Endothelial cell (in vitro differentiated cells): ENCODE measurements around the gene PYCARD. TPM values are rescaled to one million over a fixed set of nuclear protein-coding genes. Genes with fewer than 3 reads are reported as not detected.

ENCODE experiments used
- DNase-seq: peaks from one replicate; pipeline ENCODE4 v3.0.0; 2021; ENCODE audit warnings: low spot score
- H3K27ac Mint-ChIP-seq: one replicate; pipeline ENCODE4 v1.8.0; 2021; ENCODE audit warnings: mixed read lengths, inconsistent platforms; ENCODE audit not compliant: unreplicated experiment
- H3K27me3 Mint-ChIP-seq: one replicate; pipeline ENCODE4 v1.8.0; 2021; ENCODE audit warnings: mild to moderate bottlenecking, moderate library complexity, mixed read lengths, inconsistent platforms; ENCODE audit not compliant: unreplicated experiment
- H3K36me3 Mint-ChIP-seq: one replicate; pipeline ENCODE4 v1.8.0; 2021; ENCODE audit warnings: mild to moderate bottlenecking, low read depth, mixed read lengths, inconsistent platforms; ENCODE audit not compliant: unreplicated experiment
- H3K4me1 Mint-ChIP-seq: one replicate; pipeline ENCODE4 v1.8.0; 2021; ENCODE audit warnings: mild to moderate bottlenecking, mixed read lengths, inconsistent platforms; ENCODE audit not compliant: unreplicated experiment
- H3K4me3 Mint-ChIP-seq: one replicate; pipeline ENCODE4 v1.8.0; 2021; ENCODE audit warnings: mild to moderate bottlenecking, mixed read lengths, inconsistent platforms; ENCODE audit not compliant: unreplicated experiment
- H3K9me3 Mint-ChIP-seq: one replicate; pipeline ENCODE4 v1.8.0; 2021; ENCODE audit warnings: mixed read lengths, inconsistent platforms; ENCODE audit not compliant: unreplicated experiment
- total RNA-seq: library from RNA; stranded (reverse); fragmentation: NEBNext Ultra II Directional; extraction: Animal tissue kit (Norgen Biotek cat#: 25700); gene quantifications from one replicate; pipeline ENCODE4 v1.2.1, GENCODE V29; 2021; ENCODE audit not compliant: unreplicated experiment
- TF ChIP-seq, protein P1 (sequence below): fragments of 200-600 bp; sonication (generic); IDR thresholded peaks from one replicate; pipeline ENCODE4 v1.5.0; 2021; ENCODE audit warnings: antibody characterized with exemption; ENCODE audit not compliant: unreplicated experiment

PYCARD gene
- total RNA-seq, 1 donor from 2014 or later, result 35.6 TPM

- peaks cover 10% of the 10 kb centered on the region for H3K27me3 Mint-ChIP-seq
- peaks cover 4% of the 10 kb centered on the region for H3K4me1 Mint-ChIP-seq
- DNase-seq, result no peak
- TF ChIP-seq, protein P1, sequence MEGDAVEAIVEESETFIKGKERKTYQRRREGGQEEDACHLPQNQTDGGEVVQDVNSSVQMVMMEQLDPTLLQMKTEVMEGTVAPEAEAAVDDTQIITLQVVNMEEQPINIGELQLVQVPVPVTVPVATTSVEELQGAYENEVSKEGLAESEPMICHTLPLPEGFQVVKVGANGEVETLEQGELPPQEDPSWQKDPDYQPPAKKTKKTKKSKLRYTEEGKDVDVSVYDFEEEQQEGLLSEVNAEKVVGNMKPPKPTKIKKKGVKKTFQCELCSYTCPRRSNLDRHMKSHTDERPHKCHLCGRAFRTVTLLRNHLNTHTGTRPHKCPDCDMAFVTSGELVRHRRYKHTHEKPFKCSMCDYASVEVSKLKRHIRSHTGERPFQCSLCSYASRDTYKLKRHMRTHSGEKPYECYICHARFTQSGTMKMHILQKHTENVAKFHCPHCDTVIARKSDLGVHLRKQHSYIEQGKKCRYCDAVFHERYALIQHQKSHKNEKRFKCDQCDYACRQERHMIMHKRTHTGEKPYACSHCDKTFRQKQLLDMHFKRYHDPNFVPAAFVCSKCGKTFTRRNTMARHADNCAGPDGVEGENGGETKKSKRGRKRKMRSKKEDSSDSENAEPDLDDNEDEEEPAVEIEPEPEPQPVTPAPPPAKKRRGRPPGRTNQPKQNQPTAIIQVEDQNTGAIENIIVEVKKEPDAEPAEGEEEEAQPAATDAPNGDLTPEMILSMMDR, result no peak
- no peak overlapping the region for H3K4me3 Mint-ChIP-seq
- no peaks in the 10 kb centered on the region for H3K9me3 Mint-ChIP-seq
- H3K27ac Mint-ChIP-seq, result no peak overlapping the region
- H3K36me3 Mint-ChIP-seq, result no peaks in the 10 kb centered on the region
Measured at GRCh38 chr16:31221357-31222160, 19.0 kb upstream of the PYCARD start.

DNA sequence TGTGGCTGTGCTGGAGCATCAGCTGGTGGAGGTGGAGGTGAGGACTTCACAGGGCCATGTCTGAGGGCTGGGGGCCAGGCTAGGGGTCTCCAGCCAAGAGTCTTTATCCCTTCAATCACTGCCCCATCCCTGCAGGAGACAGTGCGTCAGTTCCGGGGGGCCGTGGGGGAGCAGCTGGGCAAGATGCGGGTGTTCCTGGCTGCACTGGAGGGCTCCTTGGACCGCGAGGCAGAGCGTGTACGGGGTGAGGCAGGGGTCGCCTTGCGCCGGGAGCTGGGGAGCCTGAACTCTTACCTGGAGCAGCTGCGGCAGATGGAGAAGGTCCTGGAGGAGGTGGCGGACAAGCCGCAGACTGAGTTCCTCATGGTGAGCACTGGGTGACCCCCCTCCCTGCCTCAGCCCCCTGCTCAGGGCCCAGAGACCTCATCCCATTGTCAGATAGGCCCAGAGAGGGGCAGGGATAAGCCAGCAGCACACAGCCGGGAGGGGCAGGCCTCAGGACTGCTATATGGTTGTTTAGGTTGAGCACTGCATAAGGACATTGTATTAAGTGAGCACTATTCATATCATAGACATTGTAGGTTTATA, 16.7 kb upstream of the PYCARD start:
- peaks cover 11% of the 10 kb centered on the region for H3K4me1 Mint-ChIP-seq
- H3K9me3 Mint-ChIP-seq, result no peaks in the 10 kb centered on the region
- TF ChIP-seq, protein P1, result no peak
- H3K4me3 Mint-ChIP-seq, result no peak overlapping the region
- H3K36me3 Mint-ChIP-seq, result no peaks in the 10 kb centered on the region
- no peak overlapping the region for H3K27ac Mint-ChIP-seq
- no peak for DNase-seq
- peaks cover 17% of the 10 kb centered on the region for H3K27me3 Mint-ChIP-seq

GRCh38 chr16:31217136-31217530, 14.6 kb upstream of the PYCARD start:
- TF ChIP-seq, protein P1, result no peak
- Mint-ChIP-seq H3K27me3 (peaks cover 19% of the 10 kb centered on the region), H3K9me3 (no peaks in the 10 kb centered on the region), H3K36me3 (no peaks in the 10 kb centered on the region), H3K4me3 (peak overlapping the region; percentile 31), H3K27ac (no peak overlapping the region), H3K4me1 (peaks cover 13% of the 10 kb centered on the region)
- no peak for DNase-seq

GRCh38 chr16:31216422-31217135, 14.0 kb upstream of the PYCARD start, which contains the start of gene PYDC1:
PYDC1 (minus strand) TSS chr16:31217135; CDS start chr16:31217028, 107 bp downstream.
- peaks cover 17% of the 10 kb centered on the region for H3K27me3 Mint-ChIP-seq
- TF ChIP-seq, protein P1, result no peak
- no peak for DNase-seq

More at GRCh38 chr16:31216422-31217135, 14.0 kb upstream of the PYCARD start, which contains the start of gene PYDC1:
- peak within 1 kb of the TSS; percentile 59 for H3K4me3 Mint-ChIP-seq
- no peak within 1 kb of the TSS for H3K27ac Mint-ChIP-seq
- no peaks in the 10 kb centered on the region for H3K9me3 Mint-ChIP-seq
- H3K36me3 Mint-ChIP-seq, result no peaks in the 10 kb centered on the region
- peaks cover 13% of the 10 kb centered on the region for H3K4me1 Mint-ChIP-seq
